HFF-Myc (cell line): ENCODE measurements around the gene ASMTL.
"Not testable (repeated sequence)": the region's sequence is repeated elsewhere in the genome, so short reads cannot be mapped to it uniquely, and the experiment has no call there.

Experiments
- DNase-seq: peaks from one replicate; pipeline ENCODE4 v3.0.0-alpha.2; 2011; ENCODE audit warnings: low read depth; ENCODE audit errors: extremely low read depth
- H3K4me3 ChIP-seq: replicated peaks from 2 replicates; pipeline ENCODE4 v1.5.1; 2011; ENCODE audit warnings: low read depth, mild to moderate bottlenecking, control low read depth, low read length
- CTCF ChIP-seq: IDR thresholded peaks from 2 replicates; pipeline ENCODE4 v1.5.1; 2012; ENCODE audit warnings: mild to moderate bottlenecking, low read depth, low read length, control low read depth; ENCODE audit errors: missing control alignments

ASMTL gene

GRCh38 chrX:1480082-1480785 is 27.5 kb upstream of the ASMTL start:
- no peak overlapping the region for H3K4me3 ChIP-seq
- DNase-seq: no peak
- no peak for TF ChIP-seq CTCF

- DNase-seq: no peak
- TF ChIP-seq CTCF: no peak
- H3K4me3 ChIP-seq: no peak overlapping the region
Measured at GRCh38 chrX:1477801-1478458, 25.2 kb upstream of the ASMTL start.

GRCh38 chrX:1477229-1477628 is 24.5 kb upstream of the ASMTL start:
- H3K4me3 ChIP-seq: no peak overlapping the region
- no peak for TF ChIP-seq CTCF
- DNase-seq: no peak

- no peak for TF ChIP-seq CTCF
- no peak for DNase-seq
- no peak overlapping the region for H3K4me3 ChIP-seq
Measured at GRCh38 chrX:1476682-1477081, 24.0 kb upstream of the ASMTL start.

GRCh38 chrX:1475881-1476280 is 23.2 kb upstream of the ASMTL start:
- no peak for TF ChIP-seq CTCF

GRCh38 chrX:1475481-1475880 is 22.8 kb upstream of the ASMTL start:
- no peak overlapping the region for H3K4me3 ChIP-seq
- no peak for TF ChIP-seq CTCF
- DNase-seq: no peak

More at GRCh38 chrX:1475881-1476280, 23.2 kb upstream of the ASMTL start:
- no peak for DNase-seq
- H3K4me3 ChIP-seq: no peak overlapping the region

GRCh38 chrX:1474593-1474992 is 21.9 kb upstream of the ASMTL start:
- not testable (repeated sequence) for DNase-seq, H3K4me3 ChIP-seq
